Skeletal muscle satellite cell (primary cell): Measurements from ENCODE around the gene SPCS2.
"Not testable (repeated sequence)": the region's sequence is repeated elsewhere in the genome, so short reads cannot be mapped to it uniquely, and the experiment has no call there.

Experiments
- H3K27me3 ChIP-seq: 2 replicates; pipeline ENCODE4 v1.7.0; 2013; ENCODE audit warnings: low read length; ENCODE audit not compliant: control insufficient read depth, insufficient read depth
- H3K36me3 ChIP-seq: 2 replicates; pipeline ENCODE4 v1.7.0; 2013; ENCODE audit warnings: mild to moderate bottlenecking, control low read depth, low read length; ENCODE audit not compliant: insufficient read depth
- H3K4me1 ChIP-seq: 2 replicates; pipeline ENCODE4 v1.7.0; 2013; ENCODE audit warnings: low read length; ENCODE audit not compliant: control insufficient read depth, insufficient read depth
- H3K4me2 ChIP-seq: 2 replicates; pipeline ENCODE4 v1.7.0; 2013; ENCODE audit warnings: mild to moderate bottlenecking, low read length
- H3K4me3 ChIP-seq: 2 replicates; pipeline ENCODE4 v1.7.0; 2013; ENCODE audit warnings: low read length
- H3K9ac ChIP-seq: 2 replicates; pipeline ENCODE4 v1.7.0; 2013; ENCODE audit warnings: mild to moderate bottlenecking, low read depth, low read length, moderate library complexity
- H3K9me3 ChIP-seq: replicated peaks from 2 replicates; pipeline ENCODE4 v1.7.0; 2013; ENCODE audit warnings: mild to moderate bottlenecking, control low read depth, low read length

Gene SPCS2

GRCh38 chr11:74981888-74982287 lies 32.8 kb downstream of the SPCS2 start:
- H3K4me3 ChIP-seq = no peak overlapping the region
- no peak overlapping the region for H3K4me2 ChIP-seq
- H3K9ac ChIP-seq = no peak overlapping the region
- H3K9me3 ChIP-seq = no peaks in the 10 kb centered on the region
- H3K36me3 ChIP-seq = peaks cover 19% of the 10 kb centered on the region
- H3K27me3 ChIP-seq = no peaks in the 10 kb centered on the region
- H3K4me1 ChIP-seq = no peaks in the 10 kb centered on the region

GRCh38 chr11:74984070-74984469 lies 35.0 kb downstream of the SPCS2 start:
- H3K9me3 ChIP-seq = no peaks in the 10 kb centered on the region
- no peak overlapping the region for H3K4me2 ChIP-seq
- H3K27me3 ChIP-seq = no peaks in the 10 kb centered on the region
- no peaks in the 10 kb centered on the region for H3K4me1 ChIP-seq
- H3K9ac ChIP-seq = no peak overlapping the region
- H3K36me3 ChIP-seq = peaks cover 11% of the 10 kb centered on the region
- no peak overlapping the region for H3K4me3 ChIP-seq

- Histone ChIP-seq H3K9me3 (no peaks in the 10 kb centered on the region), H3K9ac (no peak overlapping the region), H3K4me3 (no peak overlapping the region), H3K36me3 (peaks cover 5% of the 10 kb centered on the region), H3K27me3 (no peaks in the 10 kb centered on the region), H3K4me1 (no peaks in the 10 kb centered on the region), H3K4me2 (no peak overlapping the region)
Measured at GRCh38 chr11:74984730-74985129, 35.7 kb downstream of the SPCS2 start.

GRCh38 chr11:74988541-74989259 lies 39.6 kb downstream of the SPCS2 start, which contains the start of gene NEU3:
NEU3 (plus strand) TSS chr11:74988933; CDS start chr11:74989061, 128 bp downstream.
- Histone ChIP-seq H3K36me3 (no peaks in the 10 kb centered on the region), H3K9ac (peak within 1 kb of the TSS; percentile 86), H3K4me1 (no peaks in the 10 kb centered on the region), H3K9me3 (no peaks in the 10 kb centered on the region), H3K4me3 (peak within 1 kb of the TSS; percentile 93), H3K27me3 (no peaks in the 10 kb centered on the region), H3K4me2 (peak within 1 kb of the TSS; percentile 96)

GRCh38 chr11:74989260-74989638 lies 40.2 kb downstream of the SPCS2 start:
- no peaks in the 10 kb centered on the region for H3K27me3 ChIP-seq

GRCh38 chr11:74990150-74990549 lies 41.1 kb downstream of the SPCS2 start:
- H3K27me3 ChIP-seq, H3K4me2 ChIP-seq, H3K36me3 ChIP-seq, H3K4me3 ChIP-seq, H3K9ac ChIP-seq, H3K9me3 ChIP-seq, H3K4me1 ChIP-seq: not testable (repeated sequence)

More at GRCh38 chr11:74989260-74989638, 40.2 kb downstream of the SPCS2 start:
- Histone ChIP-seq H3K9me3 (no peaks in the 10 kb centered on the region), H3K4me3 (peak overlapping the region; percentile 93), H3K4me1 (no peaks in the 10 kb centered on the region), H3K9ac (peak overlapping the region; percentile 86), H3K36me3 (no peaks in the 10 kb centered on the region), H3K4me2 (peak overlapping the region; percentile 96)

GRCh38 chr11:74990941-74991340 lies 41.9 kb downstream of the SPCS2 start:
- H3K4me2 ChIP-seq = no peak overlapping the region
- H3K4me3 ChIP-seq = no peak overlapping the region
- no peaks in the 10 kb centered on the region for H3K4me1 ChIP-seq
- no peak overlapping the region for H3K9ac ChIP-seq
- no peaks in the 10 kb centered on the region for H3K9me3 ChIP-seq
- no peaks in the 10 kb centered on the region for H3K36me3 ChIP-seq
- no peaks in the 10 kb centered on the region for H3K27me3 ChIP-seq

GRCh38 chr11:74992852-74993251 lies 43.8 kb downstream of the SPCS2 start:
- Histone ChIP-seq H3K4me3 (no peak overlapping the region), H3K36me3 (peaks cover 3% of the 10 kb centered on the region)

GRCh38 chr11:75000975-75001354 lies 51.9 kb downstream of the SPCS2 start:
- Histone ChIP-seq H3K4me3 (no peak overlapping the region), H3K9me3 (no peaks in the 10 kb centered on the region), H3K9ac (no peak overlapping the region), H3K4me1 (no peaks in the 10 kb centered on the region), H3K4me2 (no peak overlapping the region), H3K36me3 (peaks cover 10% of the 10 kb centered on the region), H3K27me3 (no peaks in the 10 kb centered on the region)

More at GRCh38 chr11:74992852-74993251, 43.8 kb downstream of the SPCS2 start:
- no peaks in the 10 kb centered on the region for H3K27me3 ChIP-seq
- no peak overlapping the region for H3K4me2 ChIP-seq
- H3K4me1 ChIP-seq = no peaks in the 10 kb centered on the region
- H3K9me3 ChIP-seq = no peaks in the 10 kb centered on the region
- no peak overlapping the region for H3K9ac ChIP-seq

GRCh38 chr11:75001686-75002085 lies 52.6 kb downstream of the SPCS2 start:
- H3K36me3 ChIP-seq = peaks cover 15% of the 10 kb centered on the region
- no peak overlapping the region for H3K4me2 ChIP-seq
- H3K9ac ChIP-seq = no peak overlapping the region
- no peaks in the 10 kb centered on the region for H3K9me3 ChIP-seq
- H3K27me3 ChIP-seq = no peaks in the 10 kb centered on the region
- H3K4me1 ChIP-seq = no peaks in the 10 kb centered on the region
- H3K4me3 ChIP-seq = no peak overlapping the region

- no peaks in the 10 kb centered on the region for H3K4me1 ChIP-seq
- peaks cover 12% of the 10 kb centered on the region for H3K36me3 ChIP-seq
- H3K4me2 ChIP-seq = no peak overlapping the region
- H3K9ac ChIP-seq = no peak overlapping the region
- H3K9me3 ChIP-seq = no peaks in the 10 kb centered on the region
- no peaks in the 10 kb centered on the region for H3K27me3 ChIP-seq
- no peak overlapping the region for H3K4me3 ChIP-seq
Measured at GRCh38 chr11:75002516-75002915, 53.5 kb downstream of the SPCS2 start.

- no peak overlapping the region for H3K9ac ChIP-seq
- H3K4me1 ChIP-seq = no peaks in the 10 kb centered on the region
- peaks cover 12% of the 10 kb centered on the region for H3K36me3 ChIP-seq
- H3K27me3 ChIP-seq = no peaks in the 10 kb centered on the region
- no peak overlapping the region for H3K4me3 ChIP-seq
- no peaks in the 10 kb centered on the region for H3K9me3 ChIP-seq
- H3K4me2 ChIP-seq = no peak overlapping the region
Measured at GRCh38 chr11:75004215-75004614, 55.1 kb downstream of the SPCS2 start.
